ENCODE results near the gene GPX4. TPM values are rescaled to one million over a fixed set of nuclear protein-coding genes. Genes with fewer than 3 reads are reported as not detected.
A peak's percentile ranks its signal among the peaks of the same experiment; 100 is the strongest.

Gene GPX4
- total and polyA plus RNA-seq, 2 of the 13 experiments (the other 11 are each of a cell fraction or from before 2014, with no cell fraction given), result 535 to 613 TPM

- peak; percentile 65; the same call in 1 of the 2 replicates for TF ChIP-seq UBTF (CRISPR knock-in tag; IDR thresholded peaks at IDR 0.05)
- peak; percentile 45; the same call in 1 of the 2 replicates for TF ChIP-seq YEATS4 (CRISPR knock-in tag; IDR thresholded peaks at IDR 0.05; ENCODE audit: borderline replicate concordance)
- TF ChIP-seq RAD21 (CRISPR knock-in tag; IDR thresholded peaks at IDR 0.05), result peak; percentile 57
- TF ChIP-seq SUZ12 (IDR thresholded peaks at IDR 0.05; ENCODE audit: low read depth, low read length), result no peak
- TF ChIP-seq ZC3H4 (CRISPR knock-in tag; IDR thresholded peaks at IDR 0.05; ENCODE audit: borderline replicate concordance), result no peak
- no peak for TF ChIP-seq ZNF557 (CRISPR knock-in tag; IDR thresholded peaks at IDR 0.05)
- TF ChIP-seq IRF1 (CRISPR knock-in tag; IDR thresholded peaks at IDR 0.05; ENCODE audit: low read depth), result 0 out of 2 replicates have a peak, but pooled peaks have one; percentile 30
- no peak for TF ChIP-seq FIP1L1 (IDR thresholded peaks at IDR 0.05; ENCODE audit: borderline replicate concordance, insufficient read depth, low read depth, low read length)
- no peak for TF ChIP-seq ZNF614 (CRISPR knock-in tag; IDR thresholded peaks at IDR 0.05; ENCODE audit: borderline replicate concordance)
- TF ChIP-seq BCLAF1 (IDR thresholded peaks at IDR 0.05), result no peak
- TF ChIP-seq ETV5 (CRISPR knock-in tag; IDR thresholded peaks at IDR 0.05; ENCODE audit: borderline replicate concordance), result peak; percentile 25; the same call in 1 of the 2 replicates
- TF ChIP-seq ZNF552 (CRISPR knock-in tag; IDR thresholded peaks at IDR 0.05; ENCODE audit: borderline replicate concordance), result no peak
- TF ChIP-seq ZNF18 (CRISPR knock-in tag; IDR thresholded peaks at IDR 0.05; ENCODE audit: insufficient replicate concordance), result no peak
- TF ChIP-seq GTF3A (CRISPR knock-in tag; conservative IDR thresholded peaks at IDR 0.05), result no peak
- no peak for TF ChIP-seq ZNF562 (CRISPR knock-in tag; IDR thresholded peaks at IDR 0.05; ENCODE audit: borderline replicate concordance)
- TF ChIP-seq ZNF556 (CRISPR knock-in tag; IDR thresholded peaks at IDR 0.05; ENCODE audit: borderline replicate concordance), result no peak
- TF ChIP-seq KAT2B (IDR thresholded peaks at IDR 0.05; ENCODE audit: borderline replicate concordance, low read depth, low read length), result no peak
- no peak for TF ChIP-seq NONO (IDR thresholded peaks at IDR 0.05)
- no peak for TF ChIP-seq NONO (CRISPR knock-in tag; conservative IDR thresholded peaks at IDR 0.05)
- no peak for TF ChIP-seq ZNF546 (CRISPR knock-in tag; conservative IDR thresholded peaks at IDR 0.05)
Measured at GRCh38 chr19:1064661-1065605, 38.9 kb upstream of the GPX4 start (continued).
